Measurements from ENCODE around the gene SYT8.
"Not testable (repeated sequence)": the region's sequence is repeated elsewhere in the genome, so short reads cannot be mapped to it uniquely, and the experiment has no call there.

The SYT8 gene

GRCh38 chr11:1834779-1835670, at the start of gene SYT8:
Gene SYT8, plus strand, starts transcription at chr11:1834990. Its CDS starts 116 bp downstream, at chr11:1835106.
- DNase-seq (ENCODE audit: low read depth in 3 of 3) = no peak

GRCh38 chr11:1785749-1786413, 48.9 kb upstream of the SYT8 start:
- DNase-seq (ENCODE audit: low read depth in 3 of 3) = no peak

GRCh38 chr11:1786466-1786865, 48.3 kb upstream of the SYT8 start:
- no peak for DNase-seq (ENCODE audit: low read depth in 3 of 3)

GRCh38 chr11:1791912-1792311, 42.9 kb upstream of the SYT8 start:
- no peak for DNase-seq (ENCODE audit: low read depth in 3 of 3)

DNA sequence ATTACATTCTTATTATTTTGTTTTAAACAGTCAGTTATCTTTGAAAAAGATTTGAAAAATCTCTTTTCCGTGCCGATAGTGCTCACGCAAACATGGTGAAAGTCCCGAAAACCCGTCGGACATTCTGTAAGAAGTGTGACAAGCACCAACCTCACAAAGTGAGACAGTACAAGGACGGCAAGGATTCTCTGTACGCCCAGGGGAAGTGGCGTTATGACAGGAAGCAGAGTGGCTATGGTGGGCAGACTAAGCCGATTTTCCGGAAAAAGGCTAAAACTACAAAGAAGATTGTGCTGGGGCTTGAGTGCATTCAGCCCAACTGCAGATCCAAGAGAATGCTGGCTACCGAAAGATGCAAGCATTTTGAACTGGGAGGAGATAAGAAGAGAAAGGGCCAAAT, 42.3 kb upstream of the SYT8 start:
- no peak for DNase-seq (ENCODE audit: low read depth in 3 of 3)

- no peak for DNase-seq (ENCODE audit: low read depth in 3 of 3)
Observed at GRCh38 chr11:1793081-1793480, 41.7 kb upstream of the SYT8 start.

DNA sequence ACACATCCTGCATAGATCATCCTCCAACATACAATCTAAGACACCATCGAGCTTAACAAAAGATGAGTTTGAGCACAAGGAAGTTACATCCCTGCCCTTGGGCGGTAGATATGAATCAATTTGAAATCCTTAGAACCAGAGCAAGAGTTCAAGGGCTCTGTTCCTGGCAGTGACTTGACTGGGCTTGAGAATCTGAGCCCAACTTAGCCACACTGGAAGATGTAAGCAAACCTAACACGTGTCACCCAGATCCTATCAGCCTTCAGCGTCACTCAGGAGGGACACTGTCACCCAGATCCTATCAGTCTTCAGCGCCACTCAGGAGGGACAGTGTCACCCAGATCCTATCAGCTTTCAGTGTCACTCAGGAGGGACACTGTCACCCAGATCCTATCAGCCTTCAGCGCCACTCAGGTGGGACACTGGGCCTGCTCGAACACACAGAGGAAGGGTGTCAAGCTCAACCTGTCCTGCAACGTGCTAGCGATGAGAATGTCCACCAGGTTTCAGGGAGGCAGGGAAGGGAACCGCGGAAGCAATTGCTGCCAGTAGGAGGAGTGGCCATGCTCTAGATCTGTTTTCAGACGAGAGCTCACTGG, 38.3 kb upstream of the SYT8 start:
- DNase-seq (ENCODE audit: low read depth in 3 of 3) = no peak

GRCh38 chr11:1797391-1798125, 37.2 kb upstream of the SYT8 start:
- DNase-seq (ENCODE audit: low read depth in 3 of 3) = no peak

- DNase-seq (ENCODE audit: low read depth in 3 of 3) = no peak
Observed at GRCh38 chr11:1803246-1803645, 31.5 kb upstream of the SYT8 start.

DNA sequence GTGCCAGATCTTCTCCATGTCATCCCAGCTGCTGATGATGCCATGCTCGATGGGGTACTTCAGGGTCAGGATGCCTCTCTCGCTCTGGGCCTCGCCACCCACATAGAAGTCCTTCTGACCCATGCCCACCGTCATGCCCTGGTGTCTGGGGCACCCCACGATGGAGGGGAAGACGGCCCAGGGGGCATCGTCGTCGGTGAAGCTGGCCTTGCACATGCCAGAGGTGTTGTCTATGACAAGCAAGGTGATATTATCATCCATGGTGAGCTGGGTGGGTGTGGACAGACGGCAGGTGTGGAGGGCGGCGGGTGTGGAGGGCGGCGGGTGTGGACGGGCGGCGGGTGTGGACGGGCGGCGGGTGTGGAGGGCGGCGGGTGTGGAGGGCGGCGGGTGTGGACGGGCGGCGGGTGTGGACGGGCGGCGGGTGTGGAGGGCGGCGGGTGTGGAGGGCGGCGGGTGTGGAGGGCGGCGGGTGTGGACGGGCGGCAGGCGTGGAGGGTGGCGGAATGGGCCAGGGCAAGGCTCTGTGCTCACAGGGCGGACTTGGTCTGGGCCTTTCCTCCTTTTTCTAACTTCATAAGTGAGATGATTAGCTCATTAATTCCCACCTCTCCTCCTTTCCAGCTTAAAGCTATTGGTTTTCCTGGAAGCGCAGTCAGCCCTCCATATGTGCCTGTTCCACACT, 30.8 kb upstream of the SYT8 start:
- not testable (repeated sequence) for DNase-seq (ENCODE audit: low read depth in 3 of 3)

DNA sequence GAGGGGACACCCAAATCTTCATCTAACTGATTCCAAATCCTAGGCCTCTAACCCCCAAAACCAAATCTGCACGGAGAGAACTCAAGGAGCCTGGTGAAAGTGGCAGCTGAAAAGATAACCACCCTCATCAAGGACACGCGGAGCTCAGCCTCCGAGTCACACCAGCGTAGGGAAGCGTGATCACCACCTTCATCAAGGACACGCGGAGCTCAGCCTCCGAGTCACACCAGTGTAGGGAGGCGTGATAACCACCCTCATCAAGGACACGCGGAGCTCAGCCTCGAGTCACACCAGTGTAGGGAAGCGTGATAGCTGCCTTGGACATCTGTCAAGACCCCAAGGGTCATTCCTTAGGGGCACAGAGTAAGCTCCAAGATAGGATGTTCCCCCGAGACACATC, 29.3 kb upstream of the SYT8 start:
- DNase-seq (ENCODE audit: low read depth in 3 of 3) = no peak

GRCh38 chr11:1807264-1807995, 27.4 kb upstream of the SYT8 start:
- DNase-seq (ENCODE audit: low read depth in 3 of 3) = no peak

- no peak for DNase-seq (ENCODE audit: low read depth in 3 of 3)
Observed at GRCh38 chr11:1810761-1811160, 24.0 kb upstream of the SYT8 start.

DNA sequence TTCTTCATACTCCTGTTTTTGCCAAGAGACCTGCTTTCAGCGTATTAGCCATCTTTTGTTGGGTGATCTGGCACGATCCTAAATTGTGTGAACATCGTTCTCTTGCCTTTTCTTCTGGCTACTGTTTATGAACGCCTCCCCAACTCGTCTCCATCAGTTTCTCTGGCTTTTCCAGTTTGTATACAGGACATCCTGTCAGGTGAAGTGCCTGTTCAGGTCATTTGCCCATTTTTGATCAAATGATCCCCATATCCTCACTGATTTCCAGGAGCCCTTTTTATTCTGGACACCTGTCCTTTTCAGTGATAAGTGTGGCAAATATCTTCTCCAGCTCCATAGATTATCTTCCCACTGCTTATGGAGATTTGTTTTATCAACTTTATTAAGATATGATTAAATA, 22.5 kb upstream of the SYT8 start:
- DNase-seq (ENCODE audit: low read depth in 3 of 3) = no peak

DNA sequence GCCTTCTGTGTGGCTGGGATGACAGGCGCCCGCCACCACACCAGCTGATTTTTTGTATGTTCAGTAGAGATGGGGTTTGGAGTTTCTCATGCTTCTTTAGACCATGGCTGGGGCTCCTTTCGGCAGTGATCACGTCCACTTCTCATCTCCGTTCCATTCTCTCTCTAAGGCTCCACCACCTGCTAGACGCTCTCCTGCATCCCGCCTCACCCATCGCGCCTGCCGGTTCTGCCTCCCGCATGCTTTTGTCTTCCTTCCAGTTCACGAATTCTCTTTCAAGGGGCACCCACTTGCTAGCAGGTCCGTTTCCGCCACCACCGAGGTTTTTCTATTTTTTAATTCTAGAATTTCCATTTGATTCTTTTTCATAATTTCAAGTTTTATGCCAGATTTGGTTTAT, 22.0 kb upstream of the SYT8 start:
- DNase-seq (ENCODE audit: low read depth in 3 of 3) = no peak

DNA sequence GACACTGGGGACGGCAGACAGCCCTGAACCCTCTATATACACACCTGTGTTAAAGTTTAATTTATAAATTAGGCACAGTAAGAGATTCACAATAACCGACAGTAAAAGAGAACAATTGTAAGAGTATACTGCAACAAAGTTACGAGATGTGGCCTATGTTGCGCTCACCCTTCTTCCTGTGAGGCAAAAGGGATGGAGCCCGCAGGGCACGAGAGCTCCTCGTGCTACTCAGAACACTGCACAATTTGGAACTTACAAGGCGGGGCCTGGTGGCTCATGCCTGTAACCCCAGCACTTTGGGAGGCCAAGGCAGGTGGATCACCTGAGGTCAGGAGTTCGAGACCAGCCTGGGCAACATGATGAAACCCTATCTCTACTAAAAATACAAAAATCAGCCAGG, 21.4 kb upstream of the SYT8 start:
- not testable (repeated sequence) for DNase-seq (ENCODE audit: low read depth in 3 of 3)

DNA sequence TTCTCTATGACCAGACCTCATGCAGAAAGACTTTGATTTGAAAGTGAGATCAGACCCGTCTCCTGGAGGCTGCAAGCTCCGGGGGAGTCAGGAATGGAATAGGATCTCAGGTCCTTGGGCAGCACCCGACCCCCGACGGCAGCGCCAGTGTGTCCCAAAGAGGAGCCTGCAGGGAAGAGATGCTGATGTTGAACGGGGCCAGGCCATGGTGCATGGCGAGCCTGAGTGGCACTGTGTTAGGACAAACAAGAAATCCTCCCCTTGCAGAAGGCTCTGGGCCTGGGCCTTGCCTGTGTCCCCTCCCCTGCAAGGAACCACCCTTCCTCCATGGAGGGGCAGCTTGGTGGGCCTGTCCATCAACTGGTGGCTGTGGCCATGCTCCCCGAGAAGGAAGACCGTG, 20.1 kb upstream of the SYT8 start:
- DNase-seq (ENCODE audit: low read depth in 3 of 3) = no peak

- no peak for DNase-seq (ENCODE audit: low read depth in 3 of 3)
Observed at GRCh38 chr11:1815311-1815710, 19.5 kb upstream of the SYT8 start.

- no peak for DNase-seq (ENCODE audit: low read depth in 3 of 3)
Observed at GRCh38 chr11:1815751-1816150, 19.0 kb upstream of the SYT8 start.

GRCh38 chr11:1817000-1817399, 17.8 kb upstream of the SYT8 start:
- DNase-seq (ENCODE audit: low read depth in 3 of 3) = no peak

DNA sequence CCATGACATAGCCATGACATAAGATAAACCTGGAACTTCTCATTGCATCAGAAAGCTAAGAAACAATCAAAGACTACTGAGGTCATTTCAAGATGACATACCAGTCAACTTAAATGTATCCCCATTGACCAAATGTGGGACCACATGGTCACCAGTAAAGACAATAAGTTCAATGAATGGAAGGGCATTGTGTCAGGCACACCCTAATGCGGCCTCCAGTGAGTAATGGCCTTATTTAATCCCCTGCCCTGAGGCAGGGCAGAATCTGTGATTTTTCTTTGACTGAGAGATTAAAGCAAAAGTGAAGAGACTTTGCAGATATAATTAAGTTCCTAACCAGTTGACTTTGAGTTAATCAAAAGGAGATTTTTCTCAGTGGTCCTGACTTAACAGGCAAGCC, 17.3 kb upstream of the SYT8 start:
- DNase-seq (ENCODE audit: low read depth in 3 of 3) = no peak

Measured in stimulated activated CD4-positive, alpha-beta T cell treated with anti-CD3 and anti-CD28 coated beads, TNF-alpha, amount 100 ng/mL, for 24 hours (primary cell).